Subcutaneous abdominal adipose tissue (tissue), 5 donors: ENCODE measurements around the gene SSTR1.

ENCODE experiments used
- H3K27ac ChIP-seq: one replicate; pipeline ENCODE4 v1.7.0; 2013; ENCODE audit warnings: low read depth, mild to moderate bottlenecking, inconsistent platforms, low read length, moderate library complexity
- H3K27me3 ChIP-seq, 5 donors: one replicate each; pipeline ENCODE4 v1.7.0; 2013; ENCODE audit warnings: low read length in 5 of 5, inconsistent platforms in 1 of 5; ENCODE audit not compliant: control insufficient read depth in 5 of 5, insufficient read depth in 4 of 5
- H3K36me3 ChIP-seq, 5 donors: one replicate each; pipeline ENCODE4 v1.7.0; 2013; ENCODE audit warnings: low read length in 5 of 5; ENCODE audit not compliant: control insufficient read depth in 5 of 5, insufficient read depth in 5 of 5
- H3K4me1 ChIP-seq, 5 donors: one replicate each; pipeline ENCODE4 v1.7.0; 2013; ENCODE audit warnings: low read length in 5 of 5, mild to moderate bottlenecking in 3 of 5, moderate library complexity in 1 of 5; ENCODE audit not compliant: control insufficient read depth in 5 of 5, insufficient read depth in 5 of 5
- H3K4me3 ChIP-seq, 5 donors: one replicate each; pipeline ENCODE4 v1.7.0; 2013; ENCODE audit warnings: low read length in 5 of 5, low read depth in 1 of 5
- H3K9ac ChIP-seq, 5 donors: one replicate each; pipeline ENCODE4 v1.7.0; 2013; ENCODE audit warnings: low read length in 5 of 5, mild to moderate bottlenecking in 4 of 5, moderate library complexity in 3 of 5
- H3K9me3 ChIP-seq, 5 donors: one replicate each; pipeline ENCODE4 v1.7.0; 2013; ENCODE audit warnings: low read length in 5 of 5; ENCODE audit not compliant: control insufficient read depth in 5 of 5
- donor health status: healthy.
- donor health status: healthy.
- donor health status: healthy.
- donor health status: healthy.
- donor health status: healthy.

The SSTR1 gene

DNA sequence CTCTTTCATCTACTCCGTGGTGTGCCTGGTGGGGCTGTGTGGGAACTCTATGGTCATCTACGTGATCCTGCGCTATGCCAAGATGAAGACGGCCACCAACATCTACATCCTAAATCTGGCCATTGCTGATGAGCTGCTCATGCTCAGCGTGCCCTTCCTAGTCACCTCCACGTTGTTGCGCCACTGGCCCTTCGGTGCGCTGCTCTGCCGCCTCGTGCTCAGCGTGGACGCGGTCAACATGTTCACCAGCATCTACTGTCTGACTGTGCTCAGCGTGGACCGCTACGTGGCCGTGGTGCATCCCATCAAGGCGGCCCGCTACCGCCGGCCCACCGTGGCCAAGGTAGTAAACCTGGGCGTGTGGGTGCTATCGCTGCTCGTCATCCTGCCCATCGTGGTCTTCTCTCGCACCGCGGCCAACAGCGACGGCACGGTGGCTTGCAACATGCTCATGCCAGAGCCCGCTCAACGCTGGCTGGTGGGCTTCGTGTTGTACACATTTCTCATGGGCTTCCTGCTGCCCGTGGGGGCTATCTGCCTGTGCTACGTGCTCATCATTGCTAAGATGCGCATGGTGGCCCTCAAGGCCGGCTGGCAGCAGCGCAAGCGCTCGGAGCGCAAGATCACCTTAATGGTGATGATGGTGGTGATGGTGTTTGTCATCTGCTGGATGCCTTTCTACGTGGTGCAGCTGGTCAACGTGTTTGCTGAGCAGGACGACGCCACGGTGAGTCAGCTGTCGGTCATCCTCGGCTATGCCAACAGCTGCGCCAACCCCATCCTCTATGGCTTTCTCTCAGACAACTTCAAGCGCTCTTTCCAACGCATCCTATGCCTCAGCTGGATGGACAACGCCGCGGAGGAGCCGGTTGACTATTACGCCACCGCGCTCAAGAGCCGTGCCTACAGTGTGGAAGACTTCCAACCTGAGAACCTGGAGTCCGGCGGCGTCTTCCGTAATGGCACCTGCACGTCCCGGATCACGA, 2.2 kb downstream of the SSTR1 start:
- Histone ChIP-seq H3K27me3 (peaks cover 18 to 35% (median 29%) of the 10 kb centered on the region in 5 donors), H3K36me3 (no peaks in the 10 kb centered on the region), H3K27ac (no peak overlapping the region), H3K9ac (no peak overlapping the region), H3K9me3 (peaks cover 0 to 8% (median 4%) of the 10 kb centered on the region in 5 donors), H3K4me3 (peak overlapping the region in 4 of 5 donors; percentile 7 to 67 (median 58)), H3K4me1 (peaks cover 0 to 38% (median 27%) of the 10 kb centered on the region in 5 donors)

DNA sequence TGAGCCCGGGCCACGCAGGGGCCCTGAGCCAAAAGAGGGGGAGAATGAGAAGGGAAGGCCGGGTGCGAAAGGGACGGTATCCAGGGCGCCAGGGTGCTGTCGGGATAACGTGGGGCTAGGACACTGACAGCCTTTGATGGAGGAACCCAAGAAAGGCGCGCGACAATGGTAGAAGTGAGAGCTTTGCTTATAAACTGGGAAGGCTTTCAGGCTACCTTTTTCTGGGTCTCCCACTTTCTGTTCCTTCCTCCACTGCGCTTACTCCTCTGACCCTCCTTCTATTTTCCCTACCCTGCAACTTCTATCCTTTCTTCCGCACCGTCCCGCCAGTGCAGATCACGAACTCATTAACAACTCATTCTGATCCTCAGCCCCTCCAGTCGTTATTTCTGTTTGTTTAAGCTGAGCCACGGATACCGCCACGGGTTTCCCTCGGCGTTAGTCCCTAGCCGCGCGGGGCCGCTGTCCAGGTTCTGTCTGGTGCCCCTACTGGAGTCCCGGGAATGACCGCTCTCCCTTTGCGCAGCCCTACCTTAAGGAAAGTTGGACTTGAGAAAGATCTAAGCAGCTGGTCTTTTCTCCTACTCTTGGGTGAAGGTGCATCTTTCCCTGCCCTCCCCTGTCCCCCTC, 3.0 kb downstream of the SSTR1 start:
- Histone ChIP-seq H3K4me3 (peak overlapping the region in 4 of 5 donors; percentile 55 to 67 (median 58)), H3K27me3 (peaks cover 18 to 35% (median 29%) of the 10 kb centered on the region in 5 donors), H3K9ac (no peak overlapping the region), H3K36me3 (no peaks in the 10 kb centered on the region), H3K4me1 (peaks cover 0 to 38% (median 27%) of the 10 kb centered on the region in 5 donors), H3K9me3 (peaks cover 0 to 8% (median 4%) of the 10 kb centered on the region in 5 donors), H3K27ac (no peak overlapping the region)

- Histone ChIP-seq H3K9me3 (peaks cover 0 to 4% (median 0%) of the 10 kb centered on the region in 5 donors), H3K4me1 (peaks cover 0 to 38% (median 27%) of the 10 kb centered on the region in 5 donors), H3K9ac (no peak overlapping the region), H3K27ac (no peak overlapping the region), H3K4me3 (peak overlapping the region in 3 of 5 donors; percentile 55 to 67 (median 60)), H3K36me3 (no peaks in the 10 kb centered on the region), H3K27me3 (peaks cover 18 to 35% (median 29%) of the 10 kb centered on the region in 5 donors)
Measured at GRCh38 chr14:38211255-38211735, 3.6 kb downstream of the SSTR1 start.

DNA sequence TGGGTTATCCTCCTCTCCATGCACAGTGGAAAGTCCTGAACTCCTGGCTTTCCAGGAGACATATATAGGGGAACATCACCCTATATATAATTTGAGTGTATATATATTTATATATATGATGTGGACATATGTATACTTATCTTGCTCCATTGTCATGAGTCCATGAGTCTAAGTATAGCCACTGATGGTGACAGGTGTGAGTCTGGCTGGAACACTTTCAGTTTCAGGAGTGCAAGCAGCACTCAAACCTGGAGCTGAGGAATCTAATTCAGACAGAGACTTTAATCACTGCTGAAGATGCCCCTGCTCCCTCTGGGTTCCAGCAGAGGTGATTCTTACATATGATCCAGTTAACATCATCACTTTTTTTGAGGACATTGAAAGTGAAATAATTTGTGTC, 4.4 kb downstream of the SSTR1 start:
- no peaks in the 10 kb centered on the region for H3K9me3 ChIP-seq
- H3K27me3 ChIP-seq: peaks cover 18 to 35% (median 29%) of the 10 kb centered on the region in 5 donors
- H3K9ac ChIP-seq: no peak overlapping the region
- H3K27ac ChIP-seq: no peak overlapping the region
- no peaks in the 10 kb centered on the region for H3K36me3 ChIP-seq
- H3K4me3 ChIP-seq: no peak overlapping the region
- H3K4me1 ChIP-seq: peaks cover 0 to 38% (median 27%) of the 10 kb centered on the region in 5 donors

DNA sequence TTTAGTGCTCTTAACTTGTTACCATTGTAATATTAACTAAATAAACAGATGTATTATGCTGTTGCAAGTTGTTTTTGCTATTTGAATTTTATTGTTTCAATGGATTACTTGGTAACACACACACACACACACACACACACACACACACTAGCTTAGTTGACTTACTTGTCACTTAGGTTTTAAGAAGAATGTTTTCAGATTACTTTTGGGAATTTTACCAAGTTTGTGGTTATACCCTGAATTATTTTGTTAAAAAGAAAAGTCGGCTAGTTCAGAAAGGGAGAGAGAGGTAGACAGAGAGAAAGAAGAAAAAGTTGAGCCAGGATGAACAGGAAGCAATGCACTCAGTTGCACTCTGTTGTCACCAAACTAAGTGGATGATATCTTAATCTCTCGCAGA, 5.3 kb downstream of the SSTR1 start:
- no peak overlapping the region for H3K4me3 ChIP-seq
- peaks cover 18 to 29% (median 26%) of the 10 kb centered on the region in 5 donors for H3K27me3 ChIP-seq
- peaks cover 0 to 31% (median 23%) of the 10 kb centered on the region in 5 donors for H3K4me1 ChIP-seq
- H3K36me3 ChIP-seq: no peaks in the 10 kb centered on the region
- H3K27ac ChIP-seq: no peak overlapping the region
- no peak overlapping the region for H3K9ac ChIP-seq
- H3K9me3 ChIP-seq: no peaks in the 10 kb centered on the region

GRCh38 chr14:38217553-38217952, 9.8 kb downstream of the SSTR1 start:
- H3K9me3 ChIP-seq: no peaks in the 10 kb centered on the region
- H3K4me3 ChIP-seq: no peak overlapping the region
- H3K27me3 ChIP-seq: no peaks in the 10 kb centered on the region
- no peak overlapping the region for H3K27ac ChIP-seq
- H3K36me3 ChIP-seq: no peaks in the 10 kb centered on the region
- no peaks in the 10 kb centered on the region for H3K4me1 ChIP-seq
- H3K9ac ChIP-seq: no peak overlapping the region

DNA sequence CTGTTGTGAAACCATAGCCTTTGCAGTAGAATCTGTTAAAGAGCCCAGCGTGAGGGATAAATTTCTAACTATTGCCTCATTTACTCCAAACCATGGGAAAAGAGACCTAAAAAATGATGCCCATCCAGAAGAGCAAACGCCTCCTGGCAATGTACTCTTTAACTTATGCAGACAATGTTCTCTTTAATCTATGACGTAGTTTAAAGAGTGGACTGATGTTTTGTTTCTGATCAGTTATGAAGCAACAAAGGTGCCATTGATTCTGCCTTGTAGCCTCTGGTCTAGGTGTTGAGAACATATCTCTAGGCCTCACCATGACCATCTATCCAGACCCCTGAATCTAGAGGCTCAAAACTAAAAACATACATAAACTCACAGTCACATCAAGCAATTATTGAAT, 13.4 kb downstream of the SSTR1 start:
- peaks cover 0 to 4% (median 0%) of the 10 kb centered on the region in 5 donors for H3K4me1 ChIP-seq
- no peaks in the 10 kb centered on the region for H3K27me3 ChIP-seq
- H3K36me3 ChIP-seq: no peaks in the 10 kb centered on the region
- H3K9ac ChIP-seq: no peak overlapping the region
- no peak overlapping the region for H3K27ac ChIP-seq
- no peak overlapping the region for H3K4me3 ChIP-seq
- no peaks in the 10 kb centered on the region for H3K9me3 ChIP-seq

GRCh38 chr14:38224338-38224737, 16.6 kb downstream of the SSTR1 start:
- H3K36me3 ChIP-seq: no peaks in the 10 kb centered on the region
- no peaks in the 10 kb centered on the region for H3K27me3 ChIP-seq
- H3K4me3 ChIP-seq: no peak overlapping the region
- H3K9me3 ChIP-seq: no peaks in the 10 kb centered on the region
- no peak overlapping the region for H3K27ac ChIP-seq
- peaks cover 0 to 4% (median 0%) of the 10 kb centered on the region in 5 donors for H3K4me1 ChIP-seq
- H3K9ac ChIP-seq: no peak overlapping the region

DNA sequence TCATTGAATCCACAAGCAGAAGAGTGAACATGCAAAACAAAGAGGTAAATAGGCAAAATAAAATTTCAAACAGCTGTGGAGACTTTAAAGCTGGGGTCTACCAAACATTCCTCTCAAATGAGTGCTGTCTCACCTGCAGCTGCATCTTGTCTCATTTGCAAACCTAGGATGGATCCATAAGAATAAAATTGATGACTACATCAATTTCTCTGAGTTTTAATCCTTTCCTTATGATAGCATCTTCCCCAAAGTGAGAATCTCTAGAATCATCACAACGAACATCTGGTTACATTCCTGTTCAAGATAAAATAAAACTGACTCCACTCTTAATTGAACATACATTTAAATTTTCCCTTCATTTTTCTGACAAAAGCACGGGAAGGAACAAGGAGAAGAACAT, 18.2 kb downstream of the SSTR1 start:
- Histone ChIP-seq H3K9me3 (no peaks in the 10 kb centered on the region), H3K27ac (no peak overlapping the region), H3K27me3 (no peaks in the 10 kb centered on the region), H3K4me1 (peaks cover 0 to 4% (median 0%) of the 10 kb centered on the region in 5 donors), H3K4me3 (no peak overlapping the region), H3K9ac (no peak overlapping the region), H3K36me3 (no peaks in the 10 kb centered on the region)

DNA sequence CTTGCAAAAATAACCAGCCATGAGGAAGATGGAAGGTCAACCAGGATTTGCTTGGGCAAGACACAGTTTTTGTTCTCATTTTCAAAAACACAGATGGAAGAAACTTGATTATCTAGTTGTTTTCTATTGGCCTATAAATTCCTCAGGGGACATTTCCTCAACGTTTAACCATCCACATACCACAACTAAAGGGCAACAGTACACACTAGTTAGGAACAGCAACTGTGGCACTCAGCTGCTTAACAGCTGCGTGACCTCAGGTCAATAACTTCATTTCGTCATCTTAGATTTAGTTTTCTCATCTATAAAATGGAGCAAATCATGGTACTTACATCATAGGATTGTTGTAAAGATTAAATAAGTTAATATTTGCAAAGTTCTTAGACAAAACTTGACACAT, 18.7 kb downstream of the SSTR1 start:
- no peaks in the 10 kb centered on the region for H3K9me3 ChIP-seq
- H3K4me3 ChIP-seq: no peak overlapping the region
- no peaks in the 10 kb centered on the region for H3K36me3 ChIP-seq
- peaks cover 0 to 4% (median 0%) of the 10 kb centered on the region in 5 donors for H3K4me1 ChIP-seq
- no peaks in the 10 kb centered on the region for H3K27me3 ChIP-seq
- H3K27ac ChIP-seq: no peak overlapping the region
- no peak overlapping the region for H3K9ac ChIP-seq
